IPS DF 4.7 (cell line): Measurements from ENCODE around the gene RPH3AL.

Experiments
- DNase-seq: peaks from one replicate; pipeline ENCODE4 v3.0.0-alpha.2; 2013; ENCODE audit warnings: low spot score; ENCODE audit errors: extremely low read depth

Gene RPH3AL

DNA sequence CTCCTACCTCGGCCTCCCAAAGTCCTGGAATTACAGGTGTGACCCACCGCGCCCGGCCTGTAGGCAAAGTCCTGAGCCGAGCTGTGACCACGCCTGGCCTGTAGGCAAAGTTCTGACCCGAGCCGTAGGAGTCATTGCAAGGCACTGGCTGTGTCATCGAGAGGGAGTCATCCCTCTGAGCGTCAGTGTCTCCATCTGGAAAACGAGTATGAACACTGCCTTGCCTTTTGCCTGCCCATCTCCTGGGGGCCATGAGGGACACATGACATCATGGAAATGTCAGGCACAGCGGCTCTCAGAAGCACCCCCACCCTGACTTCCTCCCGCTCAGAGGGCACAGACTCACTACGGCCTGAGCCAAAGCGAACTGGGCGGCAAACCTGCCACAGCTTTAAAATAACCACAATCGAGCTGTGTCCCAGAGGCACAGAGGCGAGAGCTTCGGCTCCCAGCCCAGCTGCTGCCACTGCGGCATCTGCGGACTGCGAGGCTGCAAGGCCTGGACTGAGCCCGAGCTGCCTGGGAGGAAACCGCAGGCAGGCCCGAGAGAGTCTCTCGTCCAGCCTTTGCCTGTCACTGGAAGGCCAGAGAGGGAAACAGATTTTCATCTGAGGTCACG lies 50.8 kb downstream of the RPH3AL start:
- DNase-seq: no peak

- no peak for DNase-seq
Observed at GRCh38 chr17:300881-301280, 51.7 kb downstream of the RPH3AL start.

DNA sequence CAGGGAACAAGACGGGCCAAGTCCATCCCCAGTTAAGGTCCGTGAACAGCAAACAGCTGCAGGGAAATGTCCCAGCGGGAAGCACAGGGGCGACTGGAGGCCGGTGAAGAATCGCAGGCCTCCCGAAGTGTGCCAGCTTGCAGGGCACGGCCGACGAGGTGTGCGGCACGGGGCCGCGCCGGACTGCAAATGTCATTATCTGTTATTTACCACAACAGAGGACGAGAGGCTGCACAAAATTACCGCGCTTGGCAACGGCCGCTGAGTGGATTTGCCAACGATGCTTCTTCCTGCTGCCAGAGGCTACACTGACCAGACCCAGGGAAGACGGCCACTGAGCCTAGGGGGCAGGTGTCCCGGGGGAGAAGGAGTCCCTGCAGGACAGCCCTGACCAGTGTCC lies 53.1 kb downstream of the RPH3AL start:
- no peak for DNase-seq

- no peak for DNase-seq
Observed at GRCh38 chr17:298791-299450, 53.7 kb downstream of the RPH3AL start.

DNA sequence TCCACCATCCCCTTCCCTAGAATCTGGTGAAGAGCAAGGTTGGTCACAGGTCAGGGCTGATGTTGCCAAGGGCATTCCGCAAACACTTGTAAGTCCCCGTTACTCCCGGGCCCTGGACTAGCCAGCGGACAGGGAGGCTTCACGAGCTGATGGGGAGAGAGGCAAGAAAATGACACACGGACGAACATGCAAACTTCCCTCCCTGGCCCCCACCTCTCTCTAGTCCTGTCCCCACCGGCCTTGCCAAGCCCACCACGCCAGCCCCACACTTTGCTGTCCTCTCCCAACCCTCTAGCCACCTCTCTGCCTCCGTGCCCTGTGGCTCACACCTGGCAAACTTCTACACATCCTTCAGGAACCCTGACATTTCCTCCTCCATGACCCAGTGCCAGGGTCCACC lies 54.8 kb downstream of the RPH3AL start:
- no peak for DNase-seq

GRCh38 chr17:296906-297690 lies 55.5 kb downstream of the RPH3AL start:
- no peak for DNase-seq

GRCh38 chr17:296379-296778 lies 56.2 kb downstream of the RPH3AL start:
- no peak for DNase-seq

GRCh38 chr17:292531-293382 lies 59.9 kb downstream of the RPH3AL start:
- DNase-seq: no peak

DNA sequence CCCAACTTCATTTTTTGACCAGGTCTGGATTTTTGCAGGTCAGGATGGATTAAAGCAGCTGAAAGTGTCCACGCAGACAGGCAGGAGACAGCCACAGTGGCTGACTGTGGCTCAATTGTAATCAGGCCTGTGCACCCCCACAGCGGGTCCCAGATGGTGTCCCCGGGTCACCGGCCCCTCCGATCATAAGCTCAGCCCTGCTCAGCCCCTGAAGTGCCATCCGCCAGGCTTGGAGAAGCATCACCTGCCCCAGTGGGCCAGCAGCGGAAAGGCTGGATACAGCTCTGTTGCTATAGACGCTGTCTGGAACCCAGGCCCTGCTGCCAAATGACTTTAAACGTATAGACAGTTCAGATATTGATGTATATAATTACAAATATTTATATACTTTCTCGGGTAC lies 60.6 kb downstream of the RPH3AL start:
- DNase-seq: no peak

GRCh38 chr17:291587-291986 lies 61.0 kb downstream of the RPH3AL start:
- DNase-seq: no peak

DNA sequence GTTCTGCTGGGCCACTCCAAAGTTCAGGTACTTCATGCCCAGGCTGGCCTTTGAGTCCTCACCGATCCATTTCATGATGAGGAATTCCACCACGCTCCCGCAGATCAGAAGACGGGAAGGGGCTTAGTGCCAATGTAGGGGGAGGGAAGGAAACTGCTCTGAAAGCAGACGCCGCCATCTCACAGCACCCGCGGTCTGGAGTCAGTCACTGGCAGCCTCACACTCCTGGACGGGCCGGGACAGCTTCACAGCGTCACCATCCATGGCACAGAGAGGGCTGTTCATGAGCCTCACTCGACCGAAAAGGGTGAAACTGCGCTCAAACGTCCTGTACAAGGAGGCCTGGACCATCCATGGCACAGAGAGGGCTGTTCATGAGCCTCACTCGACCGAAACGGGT lies 62.0 kb downstream of the RPH3AL start:
- DNase-seq: no peak

DNA sequence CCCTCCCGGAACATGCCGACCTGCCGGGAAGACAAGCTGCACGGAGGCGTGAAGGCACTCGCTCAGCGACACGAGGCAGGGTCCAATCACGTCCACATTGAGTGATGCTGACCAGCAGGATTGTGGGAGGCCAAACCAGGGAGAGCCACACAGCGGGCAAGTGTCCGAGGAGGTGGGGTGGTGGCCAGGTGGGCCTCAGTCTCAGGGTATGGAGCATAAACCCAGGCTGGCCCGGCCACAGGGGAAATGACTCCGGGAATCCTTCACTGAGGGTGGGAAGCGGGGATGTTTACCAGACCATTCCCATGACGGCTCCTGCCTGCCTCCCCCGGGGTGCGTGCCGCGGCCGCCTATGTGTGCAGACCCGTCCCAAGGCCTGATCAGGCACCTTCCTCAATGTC lies 62.5 kb downstream of the RPH3AL start:
- no peak for DNase-seq

- no peak for DNase-seq
Observed at GRCh38 chr17:289409-289808, 63.2 kb downstream of the RPH3AL start.

- no peak for DNase-seq
Observed at GRCh38 chr17:288802-289356, 63.7 kb downstream of the RPH3AL start.

DNA sequence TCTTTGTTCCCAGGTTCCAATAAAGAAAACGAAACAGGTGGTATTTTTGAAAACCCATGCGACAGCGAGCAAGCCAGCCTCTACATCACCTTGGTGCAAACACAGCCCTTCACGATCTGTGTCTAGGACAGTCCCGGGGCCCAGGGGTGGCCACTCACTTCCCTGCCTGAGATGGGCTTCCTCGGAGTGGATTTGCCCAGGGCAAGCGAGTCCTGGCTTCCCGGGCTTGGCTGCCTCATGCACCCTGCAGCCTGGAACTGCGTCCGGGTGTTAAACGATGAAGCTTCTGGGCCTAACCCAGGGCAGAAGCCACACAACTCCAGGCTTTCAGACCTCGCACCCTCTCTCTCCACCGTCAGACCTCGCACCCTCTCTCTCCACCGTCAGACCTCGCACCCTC lies 66.0 kb downstream of the RPH3AL start:
- no peak for DNase-seq

- DNase-seq: no peak
Observed at GRCh38 chr17:285751-286422, 66.7 kb downstream of the RPH3AL start.

DNA sequence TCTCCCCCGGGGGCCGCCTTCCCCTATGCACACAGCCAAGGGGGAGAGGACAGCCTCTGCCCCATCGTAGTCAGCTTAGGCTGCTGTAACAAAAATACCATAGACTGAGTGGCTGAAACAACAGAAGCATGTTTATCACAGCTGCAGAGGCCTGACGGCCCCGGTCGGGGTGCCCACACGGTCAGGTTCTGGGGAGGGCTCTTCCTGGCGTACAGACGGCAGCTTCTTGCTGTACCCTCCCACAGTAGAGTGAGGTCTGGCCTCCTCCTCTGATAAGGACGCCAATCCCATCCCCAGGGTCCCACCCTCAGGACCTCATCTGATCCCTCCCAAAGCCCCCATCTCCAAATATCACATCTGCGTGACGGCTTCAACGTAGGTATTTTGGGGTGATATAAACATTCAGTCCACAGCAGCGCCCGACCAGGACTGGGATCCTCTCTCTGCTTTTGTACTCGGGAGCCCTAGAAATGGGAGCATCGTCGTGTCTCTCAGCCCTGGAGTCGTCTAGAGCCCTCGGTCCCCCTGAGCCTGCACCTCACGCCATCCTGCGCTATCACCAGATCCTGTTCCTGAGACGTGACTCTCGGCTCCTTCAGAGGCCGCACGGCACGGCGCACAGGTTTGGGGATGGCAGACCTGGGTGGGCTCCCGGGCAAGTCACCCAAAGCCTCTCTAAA lies 67.8 kb downstream of the RPH3AL start:
- no peak for DNase-seq

DNA sequence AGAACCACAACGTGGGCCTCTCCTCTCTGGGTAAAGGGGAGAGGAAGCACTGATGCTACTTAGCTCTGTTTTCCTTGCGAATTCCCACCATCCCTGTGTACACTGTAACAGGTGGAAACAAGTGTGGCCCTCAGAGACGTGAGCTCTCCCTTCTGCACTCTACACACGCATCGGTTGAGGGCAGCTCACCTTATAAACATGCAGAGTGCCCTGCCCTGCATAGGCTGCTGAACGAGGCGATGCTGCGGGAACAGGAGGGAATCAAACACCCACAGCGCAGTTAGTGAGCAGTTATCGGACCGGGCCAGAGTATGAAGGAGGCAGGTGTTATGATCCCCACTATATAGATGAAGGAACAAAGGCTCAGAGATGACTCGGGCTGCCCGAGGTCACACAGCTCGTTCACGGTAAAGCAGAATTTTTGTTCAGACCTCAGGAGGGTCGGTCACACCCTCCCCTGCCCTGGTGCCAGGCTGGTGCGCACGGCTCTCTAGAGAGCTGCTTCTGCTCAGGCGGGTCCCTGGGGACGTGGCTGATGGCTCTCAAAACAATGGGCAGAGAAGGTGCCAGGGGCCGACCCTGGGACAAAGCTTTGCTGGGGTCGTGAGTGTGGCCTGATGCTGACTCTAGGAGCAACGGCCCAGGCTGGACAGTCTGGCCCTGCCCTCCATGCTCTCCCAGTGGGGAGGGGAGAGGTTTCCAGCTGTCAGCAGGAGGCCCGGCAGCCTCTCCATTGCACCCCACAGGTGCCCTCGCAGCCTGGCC lies 68.5 kb downstream of the RPH3AL start:
- DNase-seq: no peak
